CD4-positive, alpha-beta T cell treated with Interferon gamma for 1 hour (primary cell): ENCODE results near the gene CIC.
"Not testable (repeated sequence)": the region's sequence is repeated elsewhere in the genome, so short reads cannot be mapped to it uniquely, and the experiment has no call there.

Experiments used
- DNase-seq: peaks from one replicate; pipeline ENCODE4 v3.0.0-alpha.2; 2020

The CIC gene

DNA sequence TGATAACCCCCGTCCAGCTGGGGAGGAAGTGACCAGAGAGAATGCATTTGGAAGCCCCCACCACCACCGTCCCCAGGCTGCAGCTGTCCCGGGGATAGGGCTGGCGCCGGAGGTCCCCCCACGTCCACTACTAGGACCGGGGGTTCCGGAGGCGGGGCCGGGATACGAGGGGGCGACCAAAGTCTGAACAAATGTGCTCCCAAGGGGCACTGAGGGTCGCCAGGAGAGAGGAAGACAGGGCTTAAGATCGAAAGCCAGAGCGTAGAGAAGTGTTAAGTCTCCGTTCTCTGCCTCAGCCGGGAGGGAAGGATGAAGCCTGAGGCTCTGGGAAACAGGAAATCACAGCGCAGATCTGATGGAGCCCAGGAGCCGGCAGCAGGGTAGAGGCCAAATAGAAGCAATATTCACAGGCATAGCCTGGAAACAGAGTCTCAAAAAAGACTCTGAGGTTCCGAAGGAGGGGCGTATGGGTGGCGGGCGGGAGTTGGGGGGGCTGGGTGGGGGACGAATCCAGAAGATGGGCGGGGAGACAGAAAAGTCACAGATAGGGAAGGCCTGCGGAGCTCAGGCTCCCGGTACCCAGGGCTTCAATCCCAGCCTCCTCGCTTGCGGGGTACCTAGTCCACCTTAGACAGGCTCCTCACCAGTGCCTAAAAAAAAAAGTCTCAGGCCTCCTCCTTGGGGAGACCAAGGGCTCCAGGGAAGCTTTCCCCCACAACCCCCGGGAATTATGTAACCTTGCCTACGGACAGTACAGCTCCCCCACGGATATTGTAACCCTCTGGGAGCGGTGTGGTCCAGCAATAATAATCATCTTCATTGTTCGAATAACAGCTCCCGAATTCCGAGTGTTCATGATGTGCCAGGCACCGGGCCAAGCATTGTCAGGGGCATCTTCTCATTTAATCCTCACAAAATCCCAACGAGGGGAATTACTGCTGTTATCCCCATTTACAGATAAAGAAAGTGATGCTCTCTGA lies 13.0 kb upstream of the CIC start:
- no peak for DNase-seq

DNA sequence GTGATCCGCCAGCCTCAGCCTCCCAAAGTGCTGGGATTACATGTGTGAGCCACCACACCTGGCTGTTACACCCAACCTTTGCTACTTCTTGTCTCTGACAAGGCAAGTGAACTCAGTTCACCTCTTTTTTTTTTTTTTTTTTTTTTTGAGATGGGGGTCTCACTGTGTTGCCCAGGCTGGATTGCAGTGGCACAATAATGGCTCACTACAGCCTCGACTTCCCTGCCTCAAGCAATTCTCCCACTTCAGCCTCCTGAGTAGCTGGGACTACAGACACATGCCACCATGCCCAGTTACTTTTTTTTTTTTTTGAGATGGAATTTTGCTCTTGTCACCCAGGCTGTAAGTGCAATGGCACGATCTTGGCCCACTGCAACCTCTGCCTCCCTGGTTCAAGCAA lies 11.2 kb upstream of the CIC start:
- DNase-seq = not testable (repeated sequence)

DNA sequence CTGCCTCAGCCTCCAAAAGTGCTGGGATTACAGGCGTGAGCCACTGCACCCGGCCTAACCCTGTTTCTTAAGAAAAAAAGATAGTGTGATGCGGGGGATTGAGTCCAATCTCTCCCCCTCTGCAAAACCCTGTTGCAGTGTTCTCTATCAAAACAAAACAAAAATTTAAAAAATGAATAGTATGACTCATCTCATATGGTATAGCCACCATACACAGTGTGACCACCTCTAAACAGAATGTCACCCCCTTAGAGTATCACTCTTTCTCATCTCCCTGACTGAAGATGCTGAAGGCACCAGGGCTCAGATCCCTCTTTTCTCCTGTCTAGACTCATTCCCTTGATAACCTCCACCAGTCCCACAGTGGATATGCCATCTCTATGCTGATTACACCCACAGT lies 7.3 kb upstream of the CIC start:
- no peak for DNase-seq

- DNase-seq = not testable (repeated sequence)
Observed at GRCh38 chr19:42266105-42266504, 2.9 kb upstream of the CIC start.

GRCh38 chr19:42266928-42267603 lies 2.0 kb upstream of the CIC start:
- DNase-seq = not testable (repeated sequence)

DNA sequence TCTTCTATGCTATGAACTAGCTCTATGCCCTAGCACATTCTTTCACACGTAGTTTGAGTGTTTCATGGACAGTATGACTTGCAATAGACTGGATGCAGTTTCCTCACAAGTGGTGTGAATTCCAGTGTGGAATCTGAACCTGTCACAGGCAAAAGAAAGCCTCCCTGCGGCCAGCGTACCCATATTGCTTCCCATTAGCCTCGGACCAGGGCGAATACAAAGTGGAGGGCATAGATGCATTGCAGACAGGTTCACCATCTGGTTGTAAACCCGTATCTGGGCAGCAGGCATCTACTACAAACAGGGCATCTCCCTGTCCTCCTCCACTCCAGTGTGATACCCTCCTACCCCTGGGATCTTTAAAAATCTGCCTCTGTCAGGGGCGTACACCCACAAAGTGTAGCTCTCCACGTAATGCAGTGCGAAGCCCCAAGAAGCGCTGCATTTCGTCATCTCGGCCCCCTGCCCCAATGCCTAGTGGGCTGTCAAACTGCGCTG lies 1.4 kb upstream of the CIC start:
- no peak for DNase-seq

DNA sequence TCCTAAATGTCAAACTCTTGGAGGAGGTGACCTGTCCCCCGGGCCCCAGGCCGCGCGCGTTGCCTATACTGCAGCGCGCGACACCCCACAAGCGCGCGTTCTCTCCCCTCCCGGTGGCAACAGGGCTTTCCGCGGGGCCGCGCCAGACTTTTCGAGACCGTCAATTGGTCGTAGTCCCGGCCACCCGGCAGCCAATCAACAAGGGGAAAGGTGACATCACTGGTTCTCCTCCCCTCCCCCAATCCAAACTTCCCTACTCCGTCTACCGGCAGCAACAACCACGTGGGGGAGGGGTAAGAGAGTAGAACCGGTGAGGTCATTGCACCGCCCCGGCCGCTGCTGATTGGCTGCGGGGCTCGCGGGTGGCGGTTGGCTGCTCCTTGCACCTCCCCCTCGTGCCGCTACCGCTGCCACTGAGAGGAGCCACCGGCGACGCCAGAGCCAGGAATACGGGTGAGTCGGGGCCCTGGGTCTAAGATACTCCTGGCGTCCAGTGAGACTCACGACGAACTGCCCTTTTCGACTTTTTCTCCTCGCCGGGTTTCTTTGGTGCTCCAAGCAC lies 829 bp upstream of the CIC start:
- DNase-seq = peak; percentile 100

DNA sequence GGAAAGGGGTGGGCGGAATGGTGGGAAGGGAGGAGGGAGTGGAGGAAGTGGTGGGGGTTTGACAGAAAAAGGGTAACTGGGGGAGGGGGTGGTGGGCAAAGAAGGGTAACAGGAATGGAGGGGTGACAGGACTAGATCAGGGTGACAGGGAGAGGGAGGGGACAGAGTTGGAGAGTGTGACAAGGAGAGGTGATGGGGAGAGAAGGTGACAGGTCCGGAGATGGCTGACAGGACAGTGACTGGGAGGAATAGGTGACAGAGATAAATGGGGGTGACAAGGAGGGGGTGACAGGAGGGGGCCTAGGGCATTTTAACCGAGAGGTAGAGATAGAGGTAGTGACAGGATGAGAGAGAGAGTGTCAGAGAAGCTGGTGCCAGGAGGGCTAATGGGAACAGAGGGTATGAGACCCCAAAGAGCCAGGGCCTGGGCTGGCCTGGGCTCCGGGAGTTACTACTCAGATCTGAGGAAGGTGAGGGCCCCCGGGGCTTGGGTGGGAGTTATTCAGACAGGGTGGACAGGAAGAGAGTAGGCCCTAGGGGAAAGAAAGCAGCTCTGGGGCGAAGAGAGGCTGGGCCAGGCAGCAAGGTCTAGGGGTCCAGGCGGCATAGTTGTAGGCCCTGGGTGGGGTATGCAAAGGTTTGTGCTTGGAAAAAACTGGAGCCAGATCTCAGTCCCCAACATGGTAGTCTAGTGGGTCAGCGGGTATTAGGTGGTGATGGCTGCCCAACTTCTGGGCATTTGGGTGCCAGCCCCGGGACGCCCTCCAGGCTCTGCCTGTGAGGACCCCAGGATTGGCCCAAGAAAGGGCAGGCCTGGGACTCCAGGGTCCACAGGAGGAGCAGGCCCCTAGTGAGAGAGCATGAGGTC lies 660 bp downstream of the CIC start:
- no peak for DNase-seq

- DNase-seq = peak; percentile 86
Observed at GRCh38 chr19:42270346-42271044, 1.4 kb downstream of the CIC start.

DNA sequence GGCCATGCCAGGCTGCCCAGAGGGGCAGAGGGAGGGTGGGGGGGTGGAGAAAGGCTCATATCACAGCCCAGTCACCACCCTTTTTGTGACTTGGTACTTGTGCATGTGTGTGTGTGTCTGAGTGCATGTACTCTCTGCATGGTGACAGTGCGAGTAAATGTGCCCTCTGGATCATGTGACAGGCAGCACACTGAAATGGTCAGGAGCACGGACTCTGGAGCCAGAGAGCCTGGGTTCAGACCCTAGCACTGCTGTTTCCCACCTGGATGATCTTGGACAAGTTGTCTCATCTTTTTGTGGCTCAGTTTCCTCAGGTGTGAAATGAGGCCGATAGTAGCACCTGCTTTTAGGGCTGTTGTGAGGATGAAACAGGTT lies 2.0 kb downstream of the CIC start:
- DNase-seq = no peak

- DNase-seq = no peak
Observed at GRCh38 chr19:42271861-42272534, 2.9 kb downstream of the CIC start.

GRCh38 chr19:42272535-42272897 lies 3.5 kb downstream of the CIC start:
- DNase-seq = no peak

- DNase-seq = no peak
Observed at GRCh38 chr19:42272989-42273406, 3.9 kb downstream of the CIC start.

- DNase-seq = no peak
Observed at GRCh38 chr19:42273407-42274064, 4.5 kb downstream of the CIC start.

DNA sequence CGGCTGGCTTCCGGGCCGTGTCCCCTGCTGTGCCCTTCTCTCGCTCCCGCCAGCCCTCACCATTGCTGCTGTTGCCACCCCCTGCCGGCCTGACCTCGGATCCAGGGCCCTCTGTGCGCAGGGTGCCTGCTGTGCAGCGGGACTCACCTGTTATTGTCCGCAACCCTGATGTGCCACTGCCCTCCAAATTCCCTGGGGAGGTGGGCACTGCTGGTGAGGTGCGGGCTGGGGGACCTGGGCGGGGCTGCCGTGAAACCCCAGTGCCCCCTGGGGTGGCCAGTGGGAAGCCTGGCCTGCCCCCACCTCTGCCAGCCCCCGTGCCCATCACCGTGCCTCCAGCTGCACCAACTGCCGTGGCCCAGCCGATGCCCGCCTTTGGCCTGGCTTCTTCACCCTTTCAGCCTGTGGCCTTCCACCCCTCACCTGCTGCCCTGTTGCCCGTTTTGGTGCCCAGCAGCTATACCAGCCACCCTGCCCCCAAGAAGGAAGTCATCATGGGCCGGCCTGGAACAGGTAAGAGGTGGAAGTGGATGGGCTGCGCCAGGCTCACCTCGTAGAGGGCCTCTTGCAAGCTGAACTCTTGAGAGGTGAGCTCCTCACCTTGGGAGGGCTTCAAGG lies 5.1 kb downstream of the CIC start:
- DNase-seq = no peak

GRCh38 chr19:42275103-42275502 lies 6.1 kb downstream of the CIC start:
- DNase-seq = no peak

GRCh38 chr19:42275517-42275916 lies 6.5 kb downstream of the CIC start:
- no peak for DNase-seq

DNA sequence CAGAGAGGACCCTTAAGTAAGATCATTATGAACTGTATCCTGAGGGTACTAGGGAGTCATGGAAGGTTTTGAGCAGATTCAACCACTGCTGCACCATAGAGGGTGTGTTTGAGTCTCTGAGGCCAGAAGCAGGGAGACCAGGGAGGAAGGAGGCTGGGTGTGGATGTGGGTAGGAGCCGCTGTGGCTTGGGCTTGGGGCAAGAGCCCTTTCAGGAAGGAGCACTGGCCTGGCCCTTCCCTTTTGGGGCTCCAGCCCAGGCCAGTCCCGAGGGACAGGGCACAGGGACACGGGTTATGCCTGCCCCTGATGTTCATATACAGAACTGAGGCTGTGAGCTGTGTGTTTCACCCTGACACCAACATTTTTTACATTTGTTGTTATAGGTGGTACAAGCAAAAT lies 7.2 kb downstream of the CIC start:
- DNase-seq = no peak

GRCh38 chr19:42276821-42277220 lies 7.8 kb downstream of the CIC start:
- DNase-seq = no peak

DNA sequence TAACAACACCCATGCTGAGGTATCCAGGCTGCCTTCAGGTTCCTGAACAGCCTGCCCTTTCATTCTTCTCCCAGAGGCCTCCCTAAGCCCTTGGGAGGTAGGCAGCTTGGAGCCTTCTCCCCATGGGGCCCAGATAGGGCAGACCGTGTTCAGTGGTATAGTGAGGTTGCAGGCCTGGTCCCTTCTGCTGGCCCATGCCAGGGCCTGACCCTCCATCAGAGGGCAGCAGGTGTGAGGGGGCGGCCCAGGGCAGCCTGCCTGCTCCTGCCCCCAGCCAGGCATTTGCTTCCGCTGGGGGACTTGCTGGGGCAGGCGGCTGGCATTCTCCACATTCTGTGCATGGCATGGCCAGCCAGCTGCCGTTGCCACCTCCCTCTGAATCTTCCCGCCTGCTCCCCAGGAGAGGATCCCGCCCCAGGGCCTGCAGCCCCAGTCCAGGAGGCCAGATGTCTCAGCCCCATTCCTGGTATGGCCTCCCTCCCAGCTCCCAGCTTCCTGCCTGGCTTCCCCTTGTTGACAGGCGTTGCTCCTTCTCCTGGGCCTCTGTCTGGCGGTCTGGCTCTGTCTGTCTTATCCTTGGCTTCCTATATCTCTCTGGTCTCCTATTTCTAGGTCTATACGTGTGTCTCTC lies 8.9 kb downstream of the CIC start:
- no peak for DNase-seq
